ENCODE data around the gene IRF9.
A peak's percentile ranks its signal among the peaks of the same experiment; 100 is the strongest.

The IRF9 gene

GRCh38 chr14:24156840-24157239 is 4.2 kb upstream of the IRF9 start:
- H3K36me3 ChIP-seq = peaks cover 87% of the 10 kb centered on the region
- H3K4me1 ChIP-seq = peaks cover 14% of the 10 kb centered on the region
- no peak for TF ChIP-seq Cebpa-rat (IDR thresholded peaks at IDR 0.05)
- H4K20me1 ChIP-seq = no peaks in the 10 kb centered on the region
- H3K9me3 ChIP-seq = no peaks in the 10 kb centered on the region
- H3K4me2 ChIP-seq = no peak overlapping the region
- H3K27me3 ChIP-seq = no peaks in the 10 kb centered on the region
- no peak overlapping the region for H3K4me3 ChIP-seq
- H3K27ac ChIP-seq = no peak overlapping the region
- no peak overlapping the region for H3K9ac ChIP-seq

- H3K27me3 ChIP-seq = no peaks in the 10 kb centered on the region
- H3K9me3 ChIP-seq = no peaks in the 10 kb centered on the region
- no peak for TF ChIP-seq Cebpa-rat (IDR thresholded peaks at IDR 0.05)
- H3K9ac ChIP-seq = no peak overlapping the region
- no peaks in the 10 kb centered on the region for H4K20me1 ChIP-seq
- no peak overlapping the region for H3K4me2 ChIP-seq
- H3K4me1 ChIP-seq = peaks cover 19% of the 10 kb centered on the region
- H3K4me3 ChIP-seq = no peak overlapping the region
- no peak overlapping the region for H3K27ac ChIP-seq
- H3K36me3 ChIP-seq = peaks cover 82% of the 10 kb centered on the region
These were observed 3.7 kb upstream of the IRF9 start for GRCh38 chr14:24157331-24157730.

GRCh38 chr14:24159777-24160498 is 1.1 kb upstream of the IRF9 start:
- Histone ChIP-seq H3K36me3 (peaks cover 82% of the 10 kb centered on the region), H3K4me1 (peaks cover 30% of the 10 kb centered on the region), H3K4me3 (no peak overlapping the region), H3K4me2 (peak overlapping the region; percentile 80; the same call in 1 of the 2 replicates), H3K9ac (0 out of 2 replicates have a peak overlapping the region, but pooled peaks have one; percentile 72), H3K27ac (peak overlapping the region; percentile 73), H3K27me3 (no peaks in the 10 kb centered on the region), H4K20me1 (no peaks in the 10 kb centered on the region), H3K9me3 (no peaks in the 10 kb centered on the region)
- no peak for TF ChIP-seq Cebpa-rat (IDR thresholded peaks at IDR 0.05)

GRCh38 chr14:24160499-24160849 is 591 bp upstream of the IRF9 start:
- Histone ChIP-seq H3K36me3 (peaks cover 82% of the 10 kb centered on the region), H3K4me1 (peaks cover 30% of the 10 kb centered on the region), H3K4me2 (peak overlapping the region; percentile 80), H3K9me3 (no peaks in the 10 kb centered on the region), H3K4me3 (no peak overlapping the region), H3K27me3 (no peaks in the 10 kb centered on the region), H3K9ac (peak overlapping the region; percentile 72; the same call in 1 of the 2 replicates), H4K20me1 (no peaks in the 10 kb centered on the region), H3K27ac (peak overlapping the region; percentile 73)
- TF ChIP-seq Cebpa-rat (IDR thresholded peaks at IDR 0.05) = no peak

GRCh38 chr14:24162093-24162492 is 1.0 kb downstream of the IRF9 start:
- Histone ChIP-seq H3K4me3 (peak overlapping the region; percentile 68; the same call in 1 of the 2 replicates), H3K9ac (peak overlapping the region; percentile 72; the same call in 1 of the 2 replicates)

GRCh38 chr14:24164518-24164991 is 3.5 kb downstream of the IRF9 start:
- no peaks in the 10 kb centered on the region for H4K20me1 ChIP-seq
- TF ChIP-seq Cebpa-rat (IDR thresholded peaks at IDR 0.05) = no peak
- H3K4me2 ChIP-seq = no peak overlapping the region
- H3K4me3 ChIP-seq = no peak overlapping the region
- no peaks in the 10 kb centered on the region for H3K27me3 ChIP-seq
- no peak overlapping the region for H3K27ac ChIP-seq
- H3K9me3 ChIP-seq = no peaks in the 10 kb centered on the region
- H3K9ac ChIP-seq = no peak overlapping the region
- peaks cover 30% of the 10 kb centered on the region for H3K4me1 ChIP-seq
- H3K36me3 ChIP-seq = peaks cover 72% of the 10 kb centered on the region

More at GRCh38 chr14:24162093-24162492, 1.0 kb downstream of the IRF9 start:
- no peaks in the 10 kb centered on the region for H3K9me3 ChIP-seq
- H3K4me1 ChIP-seq = peaks cover 30% of the 10 kb centered on the region
- no peak for TF ChIP-seq Cebpa-rat (IDR thresholded peaks at IDR 0.05)
- H3K27ac ChIP-seq = peak overlapping the region; percentile 73
- peak overlapping the region; percentile 80 for H3K4me2 ChIP-seq
- no peaks in the 10 kb centered on the region for H3K27me3 ChIP-seq
- H4K20me1 ChIP-seq = no peaks in the 10 kb centered on the region
- H3K36me3 ChIP-seq = peaks cover 82% of the 10 kb centered on the region

GRCh38 chr14:24165785-24166184 is 4.7 kb downstream of the IRF9 start:
- H3K4me1 ChIP-seq = peaks cover 26% of the 10 kb centered on the region
- H3K9me3 ChIP-seq = no peaks in the 10 kb centered on the region
- no peak overlapping the region for H3K27ac ChIP-seq
- no peak for TF ChIP-seq Cebpa-rat (IDR thresholded peaks at IDR 0.05)
- H3K27me3 ChIP-seq = peaks cover 2% of the 10 kb centered on the region; the same call in 1 of the 2 replicates
- H3K4me3 ChIP-seq = no peak overlapping the region
- no peak overlapping the region for H3K9ac ChIP-seq
- H3K4me2 ChIP-seq = no peak overlapping the region
- peaks cover 63% of the 10 kb centered on the region for H3K36me3 ChIP-seq
- no peaks in the 10 kb centered on the region for H4K20me1 ChIP-seq

- H4K20me1 ChIP-seq = no peaks in the 10 kb centered on the region
- no peak overlapping the region for H3K4me3 ChIP-seq
- TF ChIP-seq Cebpa-rat (IDR thresholded peaks at IDR 0.05) = no peak
- peaks cover 20% of the 10 kb centered on the region for H3K27me3 ChIP-seq
- no peak overlapping the region for H3K27ac ChIP-seq
- H3K4me2 ChIP-seq = no peak overlapping the region
- H3K9ac ChIP-seq = no peak overlapping the region
- peaks cover 27% of the 10 kb centered on the region for H3K4me1 ChIP-seq
- H3K9me3 ChIP-seq = no peaks in the 10 kb centered on the region
- H3K36me3 ChIP-seq = peaks cover 62% of the 10 kb centered on the region
These were observed 6.5 kb downstream of the IRF9 start for GRCh38 chr14:24167469-24168114.

GRCh38 chr14:24171422-24172260 is 10.6 kb downstream of the IRF9 start, which contains the start of gene REC8:
REC8 (plus strand) TSS chr14:24172080; CDS start chr14:24172553, 473 bp downstream.
- Histone ChIP-seq H3K9ac (0 out of 2 replicates have a peak within 1 kb of the TSS, but pooled peaks have one; percentile 13), H3K4me3 (peak within 1 kb of the TSS; percentile 66), H3K9me3 (no peaks in the 10 kb centered on the region), H3K27me3 (peaks cover 25% of the 10 kb centered on the region), H3K4me2 (peak within 1 kb of the TSS; percentile 90), H4K20me1 (no peaks in the 10 kb centered on the region), H3K27ac (no peak within 1 kb of the TSS), H3K4me1 (peaks cover 24% of the 10 kb centered on the region), H3K36me3 (peaks cover 30% of the 10 kb centered on the region)
- no peak for TF ChIP-seq Cebpa-rat (IDR thresholded peaks at IDR 0.05)
